ENCODE results near the gene SLAMF8.

Gene SLAMF8

DNA sequence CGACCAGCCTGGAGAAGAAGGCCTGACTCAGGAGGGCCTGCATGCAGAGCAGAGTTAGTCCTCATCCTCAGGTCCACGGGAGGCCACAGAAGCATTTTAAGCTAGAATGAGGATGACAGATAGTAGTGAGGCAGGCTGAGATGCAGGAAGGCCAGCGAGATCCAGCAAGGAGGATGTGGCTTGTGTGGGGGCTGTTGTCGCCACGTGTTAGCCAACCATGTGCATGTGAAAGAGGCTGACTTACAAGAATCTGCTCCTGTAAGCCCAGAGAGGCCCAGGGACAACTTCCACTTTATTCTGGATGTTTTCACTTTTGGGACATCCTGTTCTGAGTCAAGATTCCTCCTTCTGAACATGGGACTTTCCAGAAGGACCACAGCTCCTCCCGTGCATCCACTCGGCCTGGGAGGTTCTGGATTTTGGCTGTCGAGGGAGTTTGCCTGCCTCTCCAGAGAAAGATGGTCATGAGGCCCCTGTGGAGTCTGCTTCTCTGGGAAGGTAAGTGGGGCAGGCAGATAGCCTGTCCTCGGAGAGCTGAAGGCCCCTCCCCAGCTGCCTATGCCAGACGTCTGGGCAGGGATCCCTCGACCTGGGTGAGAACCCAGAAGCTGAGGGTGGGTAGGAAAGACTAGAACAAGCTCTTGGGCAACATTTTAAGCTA lies at the start of gene SLAMF8:
SLAMF8 (plus strand) TSS at position 433 of the 661 bp plus-strand sequence; CDS start at position 459, 26 bp downstream.
- peaks cover 64% of the 10 kb centered on the region for H3K4me1 Mint-ChIP-seq
- H3K27ac Mint-ChIP-seq, result peak within 1 kb of the TSS; percentile 64 to 98
- no peaks in the 10 kb centered on the region for H3K9me3 Mint-ChIP-seq
- ATAC-seq (peak; percentile 94), DNase-seq (peak; percentile 69 to 84)
- peaks cover 32% of the 10 kb centered on the region for H3K27me3 Mint-ChIP-seq
- peak within 1 kb of the TSS; percentile 42 to 64 for H3K4me3 Mint-ChIP-seq

- H3K27ac Mint-ChIP-seq, result no peak overlapping the region
- no peaks in the 10 kb centered on the region for H3K27me3 Mint-ChIP-seq
- H3K4me3 Mint-ChIP-seq, result no peak overlapping the region
- peaks cover 13% of the 10 kb centered on the region for H3K4me1 Mint-ChIP-seq
- no peak for ATAC-seq
- DNase-seq, result no peak
- H3K9me3 Mint-ChIP-seq, result no peaks in the 10 kb centered on the region
Measured at GRCh38 chr1:159778266-159778665, 48.4 kb upstream of the SLAMF8 start.

DNA sequence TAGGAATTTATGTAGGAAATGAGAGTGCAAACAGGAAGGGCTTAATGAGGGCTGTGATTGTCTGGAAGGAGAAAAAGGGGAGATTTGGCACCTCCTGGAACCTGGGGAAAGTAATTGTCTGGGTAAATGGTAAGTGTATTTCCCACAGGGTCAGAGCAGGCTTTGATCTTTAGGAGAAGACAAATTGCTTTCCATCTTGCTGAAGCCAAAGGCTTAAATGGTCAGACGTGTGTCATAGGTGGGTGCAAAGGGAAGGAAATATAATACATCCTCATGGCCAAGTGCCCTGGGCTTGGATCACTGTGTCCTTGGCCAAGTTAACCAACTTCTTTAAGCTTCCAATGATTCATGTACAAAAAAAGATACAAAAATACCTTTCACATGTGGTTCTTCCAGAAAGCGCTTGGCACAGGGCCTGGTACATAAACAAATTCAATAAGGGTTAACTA lies 47.2 kb upstream of the SLAMF8 start:
- H3K4me1 Mint-ChIP-seq, result peaks cover 13% of the 10 kb centered on the region
- peak overlapping the region in 1 of 2 donors; percentile 45 for H3K4me3 Mint-ChIP-seq
- ATAC-seq (no peak), DNase-seq (no peak)
- H3K27me3 Mint-ChIP-seq, result no peaks in the 10 kb centered on the region
- peak overlapping the region in 1 of 2 donors; percentile 36 for H3K27ac Mint-ChIP-seq
- no peaks in the 10 kb centered on the region for H3K9me3 Mint-ChIP-seq

- Mint-ChIP-seq H3K9me3 (no peaks in the 10 kb centered on the region), H3K27me3 (no peaks in the 10 kb centered on the region), H3K4me3 (peak within 1 kb of the TSS; percentile 80 to 85), H3K4me1 (peaks cover 13% of the 10 kb centered on the region), H3K27ac (peak within 1 kb of the TSS in 1 of 2 donors; percentile 59)
- ATAC-seq, result peak; percentile 98
- DNase-seq, result peak; percentile 94 to 97
Measured at GRCh38 chr1:159780583-159781582, 45.8 kb upstream of the SLAMF8 start, which contains the start of gene DUSP23. TSS of gene DUSP23 (plus strand) at chr1:159780962. CDS start at chr1:159781101, 139 bp downstream.

- no peaks in the 10 kb centered on the region for H3K27me3 Mint-ChIP-seq
- H3K4me1 Mint-ChIP-seq, result peaks cover 13% of the 10 kb centered on the region
Measured at GRCh38 chr1:159781992-159782391, 44.7 kb upstream of the SLAMF8 start.

GRCh38 chr1:159783724-159784123 lies 42.9 kb upstream of the SLAMF8 start:
- no peak for DNase-seq
- no peak for ATAC-seq
- Mint-ChIP-seq H3K4me3 (no peak overlapping the region), H3K27ac (no peak overlapping the region), H3K4me1 (peaks cover 13% of the 10 kb centered on the region), H3K9me3 (no peaks in the 10 kb centered on the region), H3K27me3 (no peaks in the 10 kb centered on the region)

More at GRCh38 chr1:159781992-159782391, 44.7 kb upstream of the SLAMF8 start:
- no peak overlapping the region for H3K27ac Mint-ChIP-seq
- ATAC-seq, result no peak
- no peak for DNase-seq
- H3K9me3 Mint-ChIP-seq, result no peaks in the 10 kb centered on the region
- no peak overlapping the region for H3K4me3 Mint-ChIP-seq

- Mint-ChIP-seq H3K4me3 (no peak overlapping the region), H3K9me3 (no peaks in the 10 kb centered on the region), H3K27me3 (no peaks in the 10 kb centered on the region), H3K27ac (no peak overlapping the region), H3K4me1 (no peaks in the 10 kb centered on the region)
- DNase-seq (no peak), ATAC-seq (no peak)
Measured at GRCh38 chr1:159786465-159786864, 40.2 kb upstream of the SLAMF8 start.

GRCh38 chr1:159786966-159787365 lies 39.7 kb upstream of the SLAMF8 start:
- no peak for ATAC-seq
- Mint-ChIP-seq H3K4me1 (no peaks in the 10 kb centered on the region), H3K9me3 (no peaks in the 10 kb centered on the region), H3K4me3 (no peak overlapping the region), H3K27me3 (no peaks in the 10 kb centered on the region), H3K27ac (no peak overlapping the region)
- DNase-seq, result no peak

- Mint-ChIP-seq H3K4me1 (no peaks in the 10 kb centered on the region), H3K4me3 (no peak overlapping the region), H3K27me3 (no peaks in the 10 kb centered on the region), H3K27ac (no peak overlapping the region), H3K9me3 (no peaks in the 10 kb centered on the region)
- no peak for DNase-seq
- ATAC-seq, result no peak
Measured at GRCh38 chr1:159790237-159790917, 36.3 kb upstream of the SLAMF8 start.

DNA sequence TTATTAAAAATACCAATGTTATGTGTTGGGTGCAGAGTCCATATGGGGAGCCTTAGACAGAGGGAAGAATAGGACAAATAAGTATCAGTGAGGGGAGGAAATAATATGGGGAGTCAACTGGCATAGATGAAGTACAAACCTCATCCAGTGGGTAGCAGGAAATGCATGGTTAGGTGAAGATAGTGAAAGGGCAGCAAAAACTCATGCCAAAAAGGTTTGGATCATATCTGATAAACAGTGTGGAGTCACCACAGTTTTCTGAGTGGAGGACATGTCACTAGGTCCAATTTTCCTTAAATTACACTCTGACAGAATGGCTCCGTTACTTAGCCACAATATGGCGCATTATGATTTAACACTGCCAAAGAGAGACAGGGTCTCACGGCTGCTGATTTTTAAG lies 35.6 kb upstream of the SLAMF8 start:
- no peak for ATAC-seq
- no peak for DNase-seq
- Mint-ChIP-seq H3K27me3 (no peaks in the 10 kb centered on the region), H3K4me3 (no peak overlapping the region), H3K27ac (no peak overlapping the region), H3K9me3 (no peaks in the 10 kb centered on the region), H3K4me1 (no peaks in the 10 kb centered on the region)

DNA sequence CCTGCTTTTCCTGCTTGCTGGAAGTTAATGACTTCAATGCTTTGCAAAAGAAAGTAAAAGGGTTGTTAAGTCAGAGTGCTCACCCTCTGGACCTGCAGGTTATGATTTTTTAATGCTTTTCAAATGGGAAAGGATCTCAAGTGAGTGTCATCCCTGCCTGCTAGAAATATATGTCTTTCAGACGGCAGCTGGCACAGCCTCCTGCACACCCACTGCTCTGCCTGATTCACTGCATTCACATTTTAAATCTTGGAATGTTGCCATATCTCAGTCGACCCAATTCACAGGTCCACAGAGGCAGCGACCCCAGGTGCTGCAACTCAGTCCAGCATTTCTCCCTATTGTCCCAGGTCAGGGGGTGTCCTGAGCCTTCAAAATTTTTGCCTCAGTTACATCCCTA lies 35.2 kb upstream of the SLAMF8 start:
- no peak overlapping the region for H3K27ac Mint-ChIP-seq
- DNase-seq (no peak), ATAC-seq (no peak)
- no peaks in the 10 kb centered on the region for H3K27me3 Mint-ChIP-seq
- no peaks in the 10 kb centered on the region for H3K4me1 Mint-ChIP-seq
- no peaks in the 10 kb centered on the region for H3K9me3 Mint-ChIP-seq
- H3K4me3 Mint-ChIP-seq, result no peak overlapping the region

DNA sequence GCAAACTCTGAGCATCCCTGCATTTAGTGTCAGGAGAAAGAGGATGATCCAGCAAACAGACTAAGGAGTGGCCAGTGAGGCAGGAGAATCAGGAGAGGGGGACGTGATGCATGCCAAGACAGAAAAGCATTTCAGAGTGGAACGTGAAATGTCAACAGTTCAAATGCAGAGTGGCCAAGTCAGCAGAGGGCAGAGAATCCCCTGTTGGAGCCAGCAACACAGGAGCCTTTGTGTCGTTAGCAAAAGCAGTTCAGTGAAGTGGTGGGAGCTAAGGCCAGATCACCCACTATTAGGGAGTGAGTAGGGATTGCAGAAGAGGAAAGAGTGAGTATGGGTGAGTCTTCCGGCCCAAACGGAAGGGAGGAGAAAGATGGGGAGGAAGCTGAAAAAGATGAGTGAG lies 31.1 kb upstream of the SLAMF8 start:
- Mint-ChIP-seq H3K27me3 (no peaks in the 10 kb centered on the region), H3K27ac (no peak overlapping the region), H3K9me3 (no peaks in the 10 kb centered on the region), H3K4me1 (peaks cover 9% of the 10 kb centered on the region), H3K4me3 (no peak overlapping the region)
- ATAC-seq, result no peak
- DNase-seq, result no peak

DNA sequence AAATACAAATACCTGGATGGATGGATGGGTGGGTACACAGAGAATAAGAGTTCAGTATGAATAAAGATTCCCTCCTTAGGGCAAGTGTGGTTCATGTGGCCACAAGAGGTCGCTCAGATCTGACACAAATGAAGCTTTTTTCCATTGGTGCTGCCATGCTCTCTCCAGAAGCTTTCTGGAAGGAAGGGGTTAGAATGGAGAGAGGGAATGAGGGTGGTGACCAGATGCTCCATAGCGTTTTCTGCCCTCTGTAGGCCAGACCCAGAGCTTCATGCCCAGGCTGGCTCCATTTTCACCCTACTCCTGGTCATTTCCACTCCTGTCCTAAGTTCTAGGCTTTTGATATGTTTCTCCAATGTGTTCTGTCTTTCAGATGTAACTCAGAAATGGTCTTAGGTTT lies 27.8 kb upstream of the SLAMF8 start:
- no peaks in the 10 kb centered on the region for H3K9me3 Mint-ChIP-seq
- no peaks in the 10 kb centered on the region for H3K27me3 Mint-ChIP-seq
- no peak overlapping the region for H3K4me3 Mint-ChIP-seq
- H3K27ac Mint-ChIP-seq, result no peak overlapping the region
- ATAC-seq (peak; percentile 62), DNase-seq (peak in 1 of 2 donors; percentile 37)
- H3K4me1 Mint-ChIP-seq, result peaks cover 16% of the 10 kb centered on the region

- no peak for ATAC-seq
- no peak overlapping the region for H3K4me3 Mint-ChIP-seq
- peaks cover 16% of the 10 kb centered on the region for H3K4me1 Mint-ChIP-seq
Measured at GRCh38 chr1:159799446-159799985, 27.2 kb upstream of the SLAMF8 start.

More at GRCh38 chr1:159799446-159799985, 27.2 kb upstream of the SLAMF8 start:
- H3K9me3 Mint-ChIP-seq, result no peaks in the 10 kb centered on the region
- no peaks in the 10 kb centered on the region for H3K27me3 Mint-ChIP-seq
- peak overlapping the region in 1 of 2 donors; percentile 57 for H3K27ac Mint-ChIP-seq
- no peak for DNase-seq
